Measurements from ENCODE around the gene PKN1.

GRCh38 chr19:14467391-14467790 lies 34.3 kb downstream of the PKN1 start:
- TF ChIP-seq POLR2A (IDR thresholded peaks at IDR 0.05; ENCODE audit: low read depth, low read length) (no peak), PRDM15 (CRISPR knock-in tag; IDR thresholded peaks at IDR 0.05) (no peak), CTCF (IDR thresholded peaks at IDR 0.05 in 2 of 3, conservative IDR thresholded peaks at IDR 0.05 in 1 of 3; ENCODE audit: control insufficient read depth in 2 of 3, extremely low read depth in 1 of 3, insufficient read depth in 1 of 3, low read depth in 3 of 3, low read length in 3 of 3) (no peak), RBBP5 (conservative IDR thresholded peaks at IDR 0.05) (no peak), TARDBP (IDR thresholded peaks at IDR 0.05; ENCODE audit: borderline replicate concordance) (no peak), RFX5 (IDR thresholded peaks at IDR 0.05; ENCODE audit: low read depth, low read length) (no peak)

All from GM12878 (cell line).